Memory B cell (primary cell): Measurements from ENCODE around the gene SPR.

Experiments
- ATAC-seq: fragments of 150-1000 bp; cut with Tn5 transposase; 2 replicates; pipeline ENCODE4 v1.10.0; 2021; ENCODE audit warnings: low read depth, mild to moderate bottlenecking, moderate library complexity
- DNase-seq, 2 donors: peaks; one replicate each; pipeline ENCODE4 v3.0.0; 2022; ENCODE audit warnings: low spot score in 2 of 2
- H3K27ac Mint-ChIP-seq: one replicate; pipeline ENCODE4 v1.8.0; 2022; ENCODE audit warnings: mild to moderate bottlenecking, moderate library complexity, mixed read lengths
- H3K27me3 Mint-ChIP-seq: one replicate; pipeline ENCODE4 v1.8.0; 2022; ENCODE audit warnings: mixed read lengths
- H3K36me3 Mint-ChIP-seq: one replicate; pipeline ENCODE4 v1.8.0; 2022; ENCODE audit warnings: mild to moderate bottlenecking, mixed read lengths
- H3K4me1 Mint-ChIP-seq: one replicate; pipeline ENCODE4 v1.8.0; 2022; ENCODE audit warnings: mixed read lengths
- H3K4me3 Mint-ChIP-seq: one replicate; pipeline ENCODE4 v1.8.0; 2022; ENCODE audit warnings: mild to moderate bottlenecking, moderate library complexity, mixed read lengths
- H3K9me3 Mint-ChIP-seq: one replicate; pipeline ENCODE4 v1.8.0; 2022; ENCODE audit warnings: mixed read lengths

The SPR gene

GRCh38 chr2:72926368-72926767 is 39.2 kb downstream of the SPR start:
- no peak for DNase-seq
- H3K4me1 Mint-ChIP-seq, result peaks cover 2% of the 10 kb centered on the region

DNA sequence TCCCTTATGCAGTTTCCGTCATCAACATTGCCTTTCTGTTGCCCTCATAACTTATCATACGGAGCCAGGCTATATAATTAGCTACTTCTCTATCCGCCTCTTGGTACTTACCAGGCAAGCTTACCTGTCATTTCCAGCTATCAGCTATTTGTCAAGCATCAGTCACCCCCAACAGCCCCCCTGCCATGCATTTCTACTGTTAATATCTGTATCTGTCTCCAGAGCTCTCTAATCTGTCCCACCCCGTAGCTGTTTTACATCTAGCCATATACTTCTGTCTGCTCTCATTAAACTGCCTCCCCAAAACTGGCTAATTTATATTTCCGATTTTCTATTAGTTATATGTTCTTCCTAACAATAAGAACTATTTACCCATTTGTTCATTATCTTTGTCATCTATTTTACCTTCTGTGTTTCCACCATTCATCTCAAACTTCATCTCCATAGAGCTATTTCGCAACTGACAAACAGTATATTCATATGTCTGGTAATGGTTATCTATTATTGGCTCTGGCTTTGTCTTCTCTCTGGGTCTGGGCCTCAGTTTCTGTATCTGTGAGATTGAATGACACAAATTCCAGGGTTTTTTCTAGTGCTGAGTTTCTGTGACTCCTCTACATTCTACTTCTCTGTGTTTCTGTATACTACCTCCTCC is 39.7 kb downstream of the SPR start:
- Mint-ChIP-seq H3K27me3 (peaks cover 18% of the 10 kb centered on the region), H3K4me3 (no peak overlapping the region), H3K4me1 (peaks cover 2% of the 10 kb centered on the region), H3K27ac (no peak overlapping the region), H3K9me3 (no peaks in the 10 kb centered on the region), H3K36me3 (no peaks in the 10 kb centered on the region)
- DNase-seq (no peak), ATAC-seq (no peak)

More at GRCh38 chr2:72926368-72926767, 39.2 kb downstream of the SPR start:
- no peak overlapping the region for H3K27ac Mint-ChIP-seq
- no peak overlapping the region for H3K4me3 Mint-ChIP-seq
- ATAC-seq, result no peak
- H3K27me3 Mint-ChIP-seq, result peaks cover 19% of the 10 kb centered on the region
- H3K9me3 Mint-ChIP-seq, result no peaks in the 10 kb centered on the region
- no peaks in the 10 kb centered on the region for H3K36me3 Mint-ChIP-seq

- Mint-ChIP-seq H3K27ac (no peak overlapping the region), H3K27me3 (peaks cover 10% of the 10 kb centered on the region), H3K9me3 (no peaks in the 10 kb centered on the region), H3K4me1 (peaks cover 2% of the 10 kb centered on the region), H3K36me3 (no peaks in the 10 kb centered on the region), H3K4me3 (no peak overlapping the region)
- no peak for ATAC-seq
- DNase-seq, result no peak
Observed at GRCh38 chr2:72927619-72928550, 40.7 kb downstream of the SPR start.

DNA sequence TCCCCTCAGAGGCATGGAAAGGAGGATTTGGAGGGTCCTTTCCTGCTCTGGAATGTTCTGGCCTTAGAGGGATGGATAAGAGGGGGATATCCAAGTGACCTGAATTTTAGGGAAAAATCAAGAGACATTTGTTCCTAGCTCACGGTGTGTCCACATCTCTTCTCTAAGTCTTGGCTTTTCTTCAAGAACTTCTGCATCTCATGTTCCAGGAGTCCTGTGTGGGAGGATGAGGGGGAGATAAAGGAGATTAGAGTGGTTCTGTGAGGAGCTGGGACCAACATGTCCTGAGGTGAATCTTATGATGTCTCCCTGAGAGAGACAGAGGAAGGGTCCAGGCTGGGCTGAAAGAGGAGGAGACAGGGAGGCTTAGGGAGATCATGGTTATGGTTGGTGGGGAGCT is 41.8 kb downstream of the SPR start:
- DNase-seq (no peak), ATAC-seq (no peak)
- Mint-ChIP-seq H3K4me3 (no peak overlapping the region), H3K36me3 (no peaks in the 10 kb centered on the region), H3K27me3 (peaks cover 3% of the 10 kb centered on the region), H3K4me1 (peaks cover under 1% of the 10 kb centered on the region), H3K27ac (no peak overlapping the region), H3K9me3 (no peaks in the 10 kb centered on the region)

- no peak overlapping the region for H3K4me3 Mint-ChIP-seq
- no peaks in the 10 kb centered on the region for H3K4me1 Mint-ChIP-seq
- H3K9me3 Mint-ChIP-seq, result no peaks in the 10 kb centered on the region
- no peak overlapping the region for H3K27ac Mint-ChIP-seq
- no peaks in the 10 kb centered on the region for H3K36me3 Mint-ChIP-seq
- peaks cover 12% of the 10 kb centered on the region for H3K27me3 Mint-ChIP-seq
- DNase-seq (no peak), ATAC-seq (no peak)
Observed at GRCh38 chr2:72931280-72931910, 44.2 kb downstream of the SPR start.

DNA sequence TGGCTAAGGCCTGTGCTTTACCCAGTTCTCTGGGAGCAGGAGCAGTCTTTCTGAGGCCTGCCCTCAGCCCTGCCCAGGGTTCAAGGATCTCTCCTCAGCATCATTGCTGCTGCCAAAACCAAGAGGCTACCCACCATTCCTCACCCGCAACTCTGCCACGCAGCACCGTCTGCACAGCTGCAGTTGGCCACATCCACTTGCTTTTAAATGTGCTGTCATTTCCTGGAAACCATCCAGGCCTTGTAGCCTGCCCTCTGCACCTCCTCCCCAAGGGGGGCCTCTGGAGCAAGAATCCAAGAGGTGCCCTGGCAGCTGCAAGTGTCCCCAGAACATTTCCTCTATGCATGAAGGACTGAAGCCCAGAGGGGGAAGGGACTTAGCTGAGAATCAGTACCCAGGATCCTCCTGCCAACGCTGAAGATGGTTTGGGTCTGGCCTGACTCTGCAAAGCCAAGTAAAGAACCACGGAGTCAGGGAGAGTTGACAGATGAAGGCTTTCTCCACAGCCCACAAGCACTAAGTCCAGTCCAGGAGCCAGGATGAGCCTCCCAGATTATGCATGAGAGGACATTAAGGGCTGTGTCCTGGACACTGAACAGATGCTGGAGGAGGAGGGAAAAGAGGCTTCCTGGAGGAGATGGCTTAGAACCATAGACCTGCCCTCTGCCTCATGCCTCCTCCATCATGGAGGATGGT is 45.0 kb downstream of the SPR start:
- Mint-ChIP-seq H3K9me3 (no peaks in the 10 kb centered on the region), H3K27ac (no peak overlapping the region), H3K4me1 (no peaks in the 10 kb centered on the region), H3K36me3 (no peaks in the 10 kb centered on the region), H3K27me3 (peaks cover 12% of the 10 kb centered on the region), H3K4me3 (no peak overlapping the region)
- ATAC-seq (no peak), DNase-seq (no peak)

DNA sequence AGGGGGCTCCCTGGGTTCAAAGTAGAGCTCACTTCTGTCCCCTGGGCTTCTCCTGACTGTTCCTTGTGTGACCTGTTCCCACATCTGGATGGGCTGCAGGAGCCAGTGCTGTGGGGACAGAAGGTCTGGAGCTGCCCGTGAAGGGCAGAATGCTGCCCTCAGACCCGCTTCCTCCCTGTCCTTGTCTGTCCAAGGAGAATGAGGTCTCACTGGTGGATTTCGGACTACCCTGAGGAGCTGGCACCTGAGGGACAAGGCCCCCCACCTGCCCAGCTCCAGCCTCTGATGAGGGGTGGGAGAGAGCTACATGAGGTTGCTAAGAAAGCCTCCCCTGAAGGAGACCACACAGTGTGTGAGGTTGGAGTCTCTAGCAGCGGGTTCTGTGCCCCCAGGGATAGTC is 45.6 kb downstream of the SPR start:
- no peak overlapping the region for H3K27ac Mint-ChIP-seq
- H3K27me3 Mint-ChIP-seq, result peaks cover 14% of the 10 kb centered on the region
- H3K36me3 Mint-ChIP-seq, result no peaks in the 10 kb centered on the region
- no peak for DNase-seq
- H3K4me3 Mint-ChIP-seq, result no peak overlapping the region
- no peak for ATAC-seq
- no peaks in the 10 kb centered on the region for H3K9me3 Mint-ChIP-seq
- no peaks in the 10 kb centered on the region for H3K4me1 Mint-ChIP-seq

DNA sequence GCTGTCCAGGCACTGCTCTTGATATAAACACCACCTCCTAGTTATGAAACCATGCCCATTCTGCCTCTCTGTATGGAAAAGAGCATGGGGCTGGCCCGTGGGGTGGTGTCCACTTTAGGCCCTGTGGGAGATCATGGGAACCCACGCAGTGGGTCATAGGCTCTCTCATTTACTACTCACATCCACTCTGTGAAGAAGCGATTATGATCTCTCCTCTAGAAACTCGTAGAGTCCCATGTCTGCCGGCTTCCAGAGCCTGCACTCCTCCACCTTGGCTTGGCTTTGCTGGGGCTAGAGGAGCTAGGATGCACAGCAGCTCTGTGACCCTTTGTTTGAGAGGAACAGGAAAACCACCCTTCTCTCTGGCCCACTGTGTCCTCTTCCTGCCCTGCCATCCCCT is 46.0 kb downstream of the SPR start:
- H3K9me3 Mint-ChIP-seq, result no peaks in the 10 kb centered on the region
- DNase-seq (no peak), ATAC-seq (no peak)
- H3K27ac Mint-ChIP-seq, result no peak overlapping the region
- peaks cover 16% of the 10 kb centered on the region for H3K27me3 Mint-ChIP-seq
- H3K36me3 Mint-ChIP-seq, result no peaks in the 10 kb centered on the region
- H3K4me1 Mint-ChIP-seq, result no peaks in the 10 kb centered on the region
- no peak overlapping the region for H3K4me3 Mint-ChIP-seq

DNA sequence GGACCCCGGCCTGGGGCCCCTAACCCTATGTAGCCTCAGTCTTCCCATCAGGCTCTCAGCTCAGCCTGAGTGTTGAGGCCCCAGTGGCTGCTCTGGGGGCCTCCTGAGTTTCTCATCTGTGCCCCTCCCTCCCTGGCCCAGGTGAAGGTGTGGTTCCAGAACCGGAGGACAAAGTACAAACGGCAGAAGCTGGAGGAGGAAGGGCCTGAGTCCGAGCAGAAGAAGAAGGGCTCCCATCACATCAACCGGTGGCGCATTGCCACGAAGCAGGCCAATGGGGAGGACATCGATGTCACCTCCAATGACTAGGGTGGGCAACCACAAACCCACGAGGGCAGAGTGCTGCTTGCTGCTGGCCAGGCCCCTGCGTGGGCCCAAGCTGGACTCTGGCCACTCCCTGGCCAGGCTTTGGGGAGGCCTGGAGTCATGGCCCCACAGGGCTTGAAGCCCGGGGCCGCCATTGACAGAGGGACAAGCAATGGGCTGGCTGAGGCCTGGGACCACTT is 46.5 kb downstream of the SPR start:
- Mint-ChIP-seq H3K9me3 (no peaks in the 10 kb centered on the region), H3K4me1 (no peaks in the 10 kb centered on the region), H3K4me3 (no peak overlapping the region), H3K36me3 (no peaks in the 10 kb centered on the region), H3K27ac (no peak overlapping the region), H3K27me3 (peaks cover 16% of the 10 kb centered on the region)
- DNase-seq (no peak), ATAC-seq (no peak)

- H3K9me3 Mint-ChIP-seq, result no peaks in the 10 kb centered on the region
- DNase-seq (no peak), ATAC-seq (no peak)
- H3K4me3 Mint-ChIP-seq, result no peak overlapping the region
- H3K27ac Mint-ChIP-seq, result no peak overlapping the region
- peaks cover 16% of the 10 kb centered on the region for H3K27me3 Mint-ChIP-seq
- no peaks in the 10 kb centered on the region for H3K4me1 Mint-ChIP-seq
- no peaks in the 10 kb centered on the region for H3K36me3 Mint-ChIP-seq
Observed at GRCh38 chr2:72934683-72935610, 47.7 kb downstream of the SPR start.

DNA sequence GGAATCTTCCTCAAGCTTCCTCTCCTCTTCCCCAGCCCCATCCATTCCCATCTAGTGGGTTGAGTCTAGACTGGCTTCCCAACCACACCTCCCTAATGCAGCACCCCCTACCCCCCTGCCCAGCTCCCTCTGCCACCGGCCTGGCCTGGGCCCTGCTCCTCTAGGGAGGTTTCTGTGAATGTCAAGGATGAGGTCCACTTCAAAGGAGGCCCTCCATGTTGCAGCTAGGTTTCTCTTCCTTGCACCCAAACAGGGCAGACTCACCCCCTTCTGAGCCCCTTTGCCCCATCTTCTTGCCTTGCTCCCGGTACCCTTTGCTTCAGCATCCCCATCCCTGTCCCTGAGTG is 48.4 kb downstream of the SPR start:
- DNase-seq (no peak), ATAC-seq (no peak)
- no peaks in the 10 kb centered on the region for H3K36me3 Mint-ChIP-seq
- H3K4me3 Mint-ChIP-seq, result no peak overlapping the region
- no peak overlapping the region for H3K27ac Mint-ChIP-seq
- no peaks in the 10 kb centered on the region for H3K9me3 Mint-ChIP-seq
- peaks cover 16% of the 10 kb centered on the region for H3K27me3 Mint-ChIP-seq
- no peaks in the 10 kb centered on the region for H3K4me1 Mint-ChIP-seq

DNA sequence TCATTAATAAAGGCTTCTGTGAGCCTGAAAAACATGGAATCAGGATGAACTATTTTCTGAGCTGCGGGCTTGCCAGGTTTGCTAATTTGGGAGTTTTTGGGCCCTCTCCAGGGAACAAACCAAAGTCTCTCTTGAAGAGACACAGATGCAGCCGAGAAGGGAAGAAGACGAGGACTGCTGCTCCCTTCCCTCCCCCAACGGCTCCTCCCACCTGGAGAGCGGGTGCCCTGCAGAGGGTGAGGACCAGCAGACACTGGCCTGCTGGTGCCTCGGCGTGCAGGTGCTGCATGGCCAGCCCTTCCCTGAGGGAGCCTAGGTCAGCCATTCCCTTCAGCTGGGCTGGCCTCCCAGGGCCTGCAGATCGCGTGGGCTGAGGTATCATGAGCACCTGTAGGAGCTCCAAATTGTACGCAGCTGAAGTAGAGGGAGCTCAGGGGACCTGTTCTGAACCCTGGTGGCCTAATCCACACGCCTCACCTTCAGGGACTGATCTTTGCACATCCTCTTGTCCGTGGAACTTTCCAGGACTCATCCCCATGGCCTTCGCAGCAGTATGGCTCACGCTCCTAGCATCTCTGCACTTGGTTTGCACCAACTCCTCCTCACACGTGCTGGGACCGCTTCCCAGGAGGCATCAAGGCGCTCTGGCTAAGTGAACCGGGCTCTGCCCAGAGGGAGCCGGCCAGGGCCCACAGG is 49.6 kb downstream of the SPR start:
- H3K36me3 Mint-ChIP-seq, result no peaks in the 10 kb centered on the region
- H3K4me3 Mint-ChIP-seq, result no peak overlapping the region
- H3K4me1 Mint-ChIP-seq, result no peaks in the 10 kb centered on the region
- ATAC-seq, result no peak
- peaks cover 16% of the 10 kb centered on the region for H3K27me3 Mint-ChIP-seq
- no peak overlapping the region for H3K27ac Mint-ChIP-seq
- no peak for DNase-seq
- no peaks in the 10 kb centered on the region for H3K9me3 Mint-ChIP-seq

DNA sequence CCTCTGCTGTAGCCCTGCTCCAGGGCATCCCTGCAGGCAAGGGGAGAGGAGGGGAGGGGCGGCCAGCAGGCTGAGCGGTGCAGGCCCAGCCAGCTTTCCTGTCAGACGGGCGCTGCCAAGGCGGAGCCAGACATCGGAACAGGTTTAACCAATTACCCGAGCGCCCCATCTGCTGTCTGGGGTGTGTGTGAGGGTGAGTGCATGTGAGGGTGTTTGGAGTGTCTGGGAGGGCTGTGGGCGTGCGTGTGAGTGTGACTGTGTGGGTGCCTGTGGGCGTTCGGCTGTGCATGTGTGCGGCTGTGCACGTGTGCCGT is 50.1 kb downstream of the SPR start:
- no peaks in the 10 kb centered on the region for H3K36me3 Mint-ChIP-seq
- H3K9me3 Mint-ChIP-seq, result no peaks in the 10 kb centered on the region
- DNase-seq (no peak), ATAC-seq (no peak)
- H3K4me1 Mint-ChIP-seq, result no peaks in the 10 kb centered on the region
- peaks cover 16% of the 10 kb centered on the region for H3K27me3 Mint-ChIP-seq
- no peak overlapping the region for H3K27ac Mint-ChIP-seq
- H3K4me3 Mint-ChIP-seq, result no peak overlapping the region
